ENCODE results near the gene FAM210A. TPM values are rescaled to one million over a fixed set of nuclear protein-coding genes. Genes with fewer than 3 reads are reported as not detected.

The FAM210A gene
- polyA plus RNA-seq (2011; rRNA removed), result 9.9 and 13.8 TPM in 2 replicates
- 9.8 and 12.9 TPM in 2 replicates for polyA minus RNA-seq (2011; rRNA and poly(A)+ RNA removed)

GRCh38 chr18:13726232-13726971 lies at the start of gene FAM210A, which contains the start of gene RNMT:
Gene FAM210A, minus strand, starts transcription at chr18:13726558. Its CDS starts 44,481 bp downstream, at chr18:13682077.
Gene RNMT, plus strand, starts transcription at chr18:13726673. Its CDS starts 4,845 bp downstream, at chr18:13731518.
- no peaks in the 10 kb centered on the region for H3K36me3 ChIP-seq (ENCODE audit: control insufficient read depth, insufficient read depth, low read length)
- CTCF ChIA-PET, result no interaction called here
- peak within 1 kb of the TSS; percentile 98 for H3K4me3 ChIP-seq (ENCODE audit: low read depth, low read length)
- peak; percentile 65 for DNase-seq (ENCODE audit: low read depth)
- POLR2A ChIA-PET, result no interaction called here
- no peak for TF ChIP-seq CTCF (IDR thresholded peaks at IDR 0.05; ENCODE audit: insufficient read depth, low read depth, low read length)
- no peaks in the 10 kb centered on the region for H3K27me3 ChIP-seq (ENCODE audit: control insufficient read depth, insufficient read depth, low read length)

- TF ChIP-seq CTCF (IDR thresholded peaks at IDR 0.05; ENCODE audit: insufficient read depth, low read depth, low read length), result no peak
- DNase-seq (ENCODE audit: low read depth), result no peak
- ChIA-PET POLR2A (no interaction called here), CTCF (interaction anchor here (1.5 kb wide), 1 partner anchor 9 kb away, joined by 3 read pairs; no protein-coding TSS in a partner anchor)
- Histone ChIP-seq H3K27me3 (ENCODE audit: control insufficient read depth, insufficient read depth, low read length) (no peaks in the 10 kb centered on the region), H3K36me3 (ENCODE audit: control insufficient read depth, insufficient read depth, low read length) (no peaks in the 10 kb centered on the region), H3K4me3 (ENCODE audit: low read depth, low read length) (no peak overlapping the region)
These were observed 48.7 kb upstream of the FAM210A start for GRCh38 chr18:13775058-13775457.

GRCh38 chr18:13762690-13763439 lies 36.5 kb upstream of the FAM210A start:
- DNase-seq (ENCODE audit: low read depth), result no peak
- ChIA-PET CTCF (no interaction called here), POLR2A (no interaction called here)
- Histone ChIP-seq H3K27me3 (ENCODE audit: control insufficient read depth, insufficient read depth, low read length) (no peaks in the 10 kb centered on the region), H3K4me3 (ENCODE audit: low read depth, low read length) (no peak overlapping the region), H3K36me3 (ENCODE audit: control insufficient read depth, insufficient read depth, low read length) (no peaks in the 10 kb centered on the region; the same call in 1 of the 2 replicates)
- no peak for TF ChIP-seq CTCF (IDR thresholded peaks at IDR 0.05; ENCODE audit: insufficient read depth, low read depth, low read length)

GRCh38 chr18:13760047-13760446 lies 33.7 kb upstream of the FAM210A start:
- CTCF ChIA-PET, result interaction anchor here (1.1 kb wide), 1 partner anchor 10 kb away, joined by 4 read pairs; no protein-coding TSS in a partner anchor
- Histone ChIP-seq H3K36me3 (ENCODE audit: control insufficient read depth, insufficient read depth, low read length) (peaks cover 1% of the 10 kb centered on the region; the same call in 1 of the 2 replicates), H3K27me3 (ENCODE audit: control insufficient read depth, insufficient read depth, low read length) (no peaks in the 10 kb centered on the region), H3K4me3 (ENCODE audit: low read depth, low read length) (no peak overlapping the region)
- DNase-seq (ENCODE audit: low read depth), result no peak
- TF ChIP-seq CTCF (IDR thresholded peaks at IDR 0.05; ENCODE audit: insufficient read depth, low read depth, low read length), result no peak
- POLR2A ChIA-PET, result no interaction called here

- Histone ChIP-seq H3K4me3 (ENCODE audit: low read depth, low read length) (no peak overlapping the region), H3K36me3 (ENCODE audit: control insufficient read depth, insufficient read depth, low read length) (peaks cover 3% of the 10 kb centered on the region), H3K27me3 (ENCODE audit: control insufficient read depth, insufficient read depth, low read length) (no peaks in the 10 kb centered on the region)
- ChIA-PET CTCF (no interaction called here), POLR2A (no interaction called here)
- DNase-seq (ENCODE audit: low read depth), result no peak
- TF ChIP-seq CTCF (IDR thresholded peaks at IDR 0.05; ENCODE audit: insufficient read depth, low read depth, low read length), result no peak
These were observed 32.3 kb upstream of the FAM210A start for GRCh38 chr18:13758622-13759021.

All from BJ (cell line).